ENCODE measurements around the gene RTRAF. TPM values are rescaled to one million over a fixed set of nuclear protein-coding genes. Genes with fewer than 3 reads are reported as not detected.

The RTRAF gene
- total RNA-seq, 1 donor from 2014 or later, result 185 TPM

GRCh38 chr14:52058341-52058740 lies 69.0 kb downstream of the RTRAF start:
- DNase-seq (ENCODE audit: extremely low spot score, unreplicated experiment), result no peak
- H3K4me1 Mint-ChIP-seq (ENCODE audit: unreplicated experiment), result peaks cover 30% of the 10 kb centered on the region
- no peaks in the 10 kb centered on the region for H3K27me3 Mint-ChIP-seq (ENCODE audit: unreplicated experiment)
- peaks cover 17% of the 10 kb centered on the region for H3K36me3 Mint-ChIP-seq (ENCODE audit: unreplicated experiment)
- H3K9me3 Mint-ChIP-seq (ENCODE audit: unreplicated experiment), result no peaks in the 10 kb centered on the region
- TF ChIP-seq CTCF (IDR thresholded peaks at IDR 0.05), result no peak
- H3K4me3 Mint-ChIP-seq (ENCODE audit: unreplicated experiment), result no peak overlapping the region
- H3K27ac Mint-ChIP-seq (ENCODE audit: unreplicated experiment), result no peak overlapping the region

GRCh38 chr14:52059649-52060048 lies 70.3 kb downstream of the RTRAF start:
- Mint-ChIP-seq H3K9me3 (ENCODE audit: unreplicated experiment) (no peaks in the 10 kb centered on the region), H3K4me1 (ENCODE audit: unreplicated experiment) (peaks cover 29% of the 10 kb centered on the region), H3K27me3 (ENCODE audit: unreplicated experiment) (no peaks in the 10 kb centered on the region), H3K27ac (ENCODE audit: unreplicated experiment) (no peak overlapping the region), H3K4me3 (ENCODE audit: unreplicated experiment) (no peak overlapping the region), H3K36me3 (ENCODE audit: unreplicated experiment) (peaks cover 12% of the 10 kb centered on the region)
- DNase-seq (ENCODE audit: extremely low spot score, unreplicated experiment), result no peak
- no peak for TF ChIP-seq CTCF (IDR thresholded peaks at IDR 0.05)

DNA sequence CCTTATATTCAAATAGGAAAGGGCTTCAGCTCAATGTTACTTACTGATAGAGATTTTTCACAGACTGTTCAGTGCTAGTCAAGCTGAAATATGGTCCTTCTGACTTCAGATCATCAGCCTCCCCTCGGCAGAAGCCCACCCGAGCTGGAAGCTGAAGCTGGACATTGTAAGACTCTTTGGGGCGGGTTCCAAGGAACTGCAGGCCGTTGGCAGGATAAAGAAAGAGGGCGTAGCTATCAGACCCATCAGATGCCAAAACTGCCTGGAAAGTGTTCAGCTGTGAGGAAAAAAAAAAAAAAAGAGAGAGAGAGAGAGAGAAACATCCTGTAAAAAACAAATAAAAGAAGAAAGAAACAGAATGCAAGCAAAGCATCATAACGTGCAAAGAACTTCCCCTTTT lies 70.7 kb downstream of the RTRAF start:
- DNase-seq (ENCODE audit: extremely low spot score, unreplicated experiment), result no peak
- no peak for TF ChIP-seq CTCF (IDR thresholded peaks at IDR 0.05)
- Mint-ChIP-seq H3K9me3 (ENCODE audit: unreplicated experiment) (no peaks in the 10 kb centered on the region), H3K4me3 (ENCODE audit: unreplicated experiment) (no peak overlapping the region), H3K27ac (ENCODE audit: unreplicated experiment) (no peak overlapping the region), H3K4me1 (ENCODE audit: unreplicated experiment) (peaks cover 27% of the 10 kb centered on the region), H3K27me3 (ENCODE audit: unreplicated experiment) (no peaks in the 10 kb centered on the region), H3K36me3 (ENCODE audit: unreplicated experiment) (peaks cover 12% of the 10 kb centered on the region)

Other genes starting within 250 kb of the RTRAF start
- gene GNG2, start 128.9 kb upstream of the RTRAF start, total RNA-seq, result 3.9 and 4.1 TPM in 2 replicates
- gene NID2, start 79.5 kb downstream of the RTRAF start, total RNA-seq, result 58.5 and 62.9 TPM in 2 replicates

Measured in osteocyte (in vitro differentiated cells).